GM18907 (cell line): ENCODE measurements around the gene RAD51D.
"Not testable (repeated sequence)": the region's sequence is repeated elsewhere in the genome, so short reads cannot be mapped to it uniquely, and the experiment has no call there.

Experiments
- ATAC-seq: cut with Tn5 transposase; IDR thresholded peaks from one replicate; pipeline ENCODE4 v1.9.1; 2021; ENCODE audit warnings: mild to moderate bottlenecking, moderate library complexity; ENCODE audit not compliant: unreplicated experiment

RAD51D gene

DNA sequence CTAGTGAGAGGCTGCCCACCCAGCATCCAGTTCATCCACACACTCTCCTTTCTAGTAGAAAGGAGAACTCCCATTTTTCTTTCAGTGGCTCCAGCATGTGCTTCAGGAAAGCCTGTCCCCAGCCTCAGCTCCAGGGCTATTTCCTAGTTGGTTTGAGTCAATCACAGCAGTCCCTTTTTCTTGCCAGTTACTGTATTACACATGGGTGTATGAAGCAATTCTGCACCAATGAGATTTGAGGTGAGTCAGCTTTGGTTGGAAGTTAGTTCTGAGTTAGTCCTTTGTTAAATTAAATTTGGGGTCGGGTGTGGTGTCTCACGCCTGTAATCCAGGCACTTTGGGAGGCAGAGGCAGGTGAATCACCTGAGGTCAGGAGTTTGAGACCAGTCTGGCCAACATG lies 24.8 kb downstream of the RAD51D start:
- no peak for ATAC-seq

DNA sequence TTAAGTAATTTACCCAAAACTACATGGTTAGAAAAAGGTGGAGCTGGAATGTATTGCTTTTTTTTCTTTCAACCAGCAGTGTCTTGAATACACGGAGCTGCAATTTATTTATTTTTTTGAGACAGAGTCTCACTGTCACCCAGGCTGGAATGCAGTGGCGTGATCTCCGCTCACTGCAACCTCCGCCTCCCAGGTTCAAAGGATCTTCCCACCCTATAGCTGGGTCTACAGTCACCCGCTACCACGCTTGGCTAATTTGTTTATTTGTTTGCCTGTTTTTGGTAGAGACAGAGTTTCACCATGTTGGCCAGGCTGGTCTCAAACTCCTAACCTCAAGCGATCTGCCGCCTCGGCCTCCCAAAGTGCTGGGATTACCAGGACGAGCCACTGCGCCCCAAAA lies 29.0 kb downstream of the RAD51D start:
- ATAC-seq = not testable (repeated sequence)

DNA sequence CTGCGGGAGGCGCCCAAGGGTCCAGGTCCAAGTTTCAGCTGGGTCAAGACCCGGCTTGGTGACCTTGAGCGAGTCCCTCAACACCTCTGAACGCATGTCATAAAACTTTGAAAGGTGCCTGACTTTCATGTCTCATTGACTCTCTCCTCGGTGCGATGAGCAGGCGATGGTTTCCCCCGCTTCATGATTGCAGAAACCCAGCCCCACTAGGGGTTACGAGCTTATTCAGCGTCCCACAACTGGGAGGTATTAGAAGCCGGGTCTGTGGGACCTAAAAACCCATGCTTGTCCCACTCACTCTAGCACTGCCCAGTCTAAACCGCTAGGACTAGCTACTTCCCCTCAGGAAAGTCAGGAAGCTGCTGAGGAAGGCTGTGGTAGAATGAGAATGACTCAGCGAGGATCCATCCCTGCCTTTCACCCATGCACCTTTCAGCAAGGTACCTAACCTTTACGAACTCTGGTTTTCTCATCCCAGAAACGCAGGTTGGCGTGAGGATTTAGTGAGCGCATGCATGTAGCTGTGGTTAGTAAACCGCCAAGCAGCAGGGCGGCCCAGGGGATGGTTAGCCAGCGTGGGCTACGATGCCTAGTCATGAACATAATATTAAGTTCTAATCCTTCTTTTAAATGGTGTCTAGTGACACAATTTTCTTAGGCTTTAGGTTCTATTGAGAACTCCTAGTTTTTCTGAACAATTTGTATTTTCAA lies 29.9 kb downstream of the RAD51D start:
- ATAC-seq = peak; percentile 6

- ATAC-seq = peak; percentile 69
These were observed 30.6 kb downstream of the RAD51D start for GRCh38 chr17:35088881-35089585.

DNA sequence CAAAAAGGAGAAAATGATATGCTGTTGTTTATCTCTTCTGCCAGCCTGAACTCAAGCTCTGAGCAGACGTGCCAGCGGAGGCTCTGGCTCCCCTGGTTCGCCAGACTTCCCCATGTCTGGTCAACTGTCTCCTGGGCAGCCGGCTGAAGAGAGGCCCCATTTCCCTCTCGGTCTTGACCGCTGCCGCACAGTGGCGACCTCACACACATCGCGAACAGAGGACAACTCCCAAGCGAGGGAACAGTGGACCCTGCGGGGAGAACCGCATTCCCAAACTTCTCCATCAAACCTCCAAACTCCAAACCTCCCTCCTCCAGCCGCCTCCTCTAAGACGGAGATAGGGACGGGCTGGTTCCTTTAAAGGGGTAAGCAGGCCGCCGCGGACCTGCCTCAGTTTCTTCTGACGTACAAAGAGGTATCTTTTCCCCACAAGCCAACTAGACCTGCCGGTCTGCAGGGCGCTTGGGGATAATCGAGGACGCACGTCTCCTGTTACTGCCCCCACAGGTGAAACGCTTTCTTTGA lies 31.2 kb downstream of the RAD51D start:
- peak; percentile 15 for ATAC-seq

DNA sequence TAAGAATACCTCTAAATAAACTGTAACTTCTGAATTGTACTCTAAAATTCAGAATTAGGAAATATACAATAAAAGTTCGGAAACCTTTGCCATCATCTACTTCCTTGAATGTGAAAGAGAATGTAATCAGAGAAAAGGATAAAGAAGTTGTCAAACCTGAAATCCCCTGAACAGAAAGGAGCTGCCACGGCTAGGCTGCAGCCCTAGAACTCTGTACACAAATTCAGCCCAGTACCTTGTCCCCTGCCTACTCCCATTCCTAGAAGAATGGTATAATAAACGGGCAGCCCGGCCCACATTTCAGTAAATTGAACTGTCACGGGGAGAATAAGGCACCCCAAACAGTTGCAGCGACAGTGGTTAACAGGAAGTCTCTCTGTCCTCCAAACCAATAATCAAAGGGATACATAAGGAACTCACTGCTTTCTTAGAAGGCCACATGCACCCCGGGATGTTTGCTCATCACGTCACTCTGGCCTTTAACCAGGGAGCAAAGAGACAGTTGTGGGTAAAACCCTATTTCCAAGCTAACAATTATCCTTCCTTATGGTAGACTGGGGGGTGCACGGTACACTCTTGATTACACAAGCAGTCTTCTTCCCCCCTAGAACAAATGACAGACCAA lies 31.8 kb downstream of the RAD51D start:
- peak; percentile 1 for ATAC-seq

GRCh38 chr17:35086931-35087573 lies 32.6 kb downstream of the RAD51D start:
- ATAC-seq = no peak

DNA sequence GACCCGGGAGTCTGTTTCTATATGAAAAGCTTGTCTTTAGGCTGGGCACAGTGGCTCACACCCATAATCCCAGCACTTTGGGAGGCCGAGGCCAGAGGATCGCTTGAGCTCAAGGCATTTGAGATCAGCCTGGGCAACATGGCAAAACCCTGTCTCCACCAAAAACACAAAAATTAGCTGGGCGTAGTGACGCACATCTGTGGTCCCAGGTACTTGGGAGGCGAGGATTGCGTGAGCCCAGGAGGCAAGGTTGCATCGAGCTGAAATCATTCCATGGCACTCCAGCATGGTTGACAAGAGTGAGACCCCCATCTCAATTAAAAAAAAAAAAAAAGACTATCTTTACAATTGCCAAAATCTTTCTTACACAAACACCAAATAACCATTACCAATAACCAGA lies 33.5 kb downstream of the RAD51D start:
- no peak for ATAC-seq

DNA sequence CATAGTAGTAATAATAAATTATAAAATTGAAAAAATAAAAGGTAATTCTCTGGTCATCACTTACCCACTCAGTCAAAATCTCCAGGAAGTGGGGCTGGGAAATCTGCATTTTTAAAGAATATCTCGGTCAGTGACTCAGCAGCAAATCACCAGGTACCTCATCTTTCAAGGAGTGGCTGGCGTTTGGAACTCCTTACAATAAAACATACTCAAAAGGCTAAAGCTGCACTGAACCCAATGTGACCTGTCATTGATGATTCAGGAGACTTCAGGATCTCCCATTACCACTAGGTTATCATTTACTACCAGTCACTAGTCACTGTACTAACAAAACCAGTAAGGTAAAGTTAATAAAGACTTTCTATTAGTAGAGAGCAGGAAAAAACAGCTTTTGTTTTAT lies 34.7 kb downstream of the RAD51D start:
- ATAC-seq = no peak

GRCh38 chr17:35083071-35083470 lies 36.6 kb downstream of the RAD51D start:
- no peak for ATAC-seq

- no peak for ATAC-seq
These were observed 37.5 kb downstream of the RAD51D start for GRCh38 chr17:35082073-35082657.

GRCh38 chr17:35081638-35082037 lies 38.0 kb downstream of the RAD51D start:
- no peak for ATAC-seq

DNA sequence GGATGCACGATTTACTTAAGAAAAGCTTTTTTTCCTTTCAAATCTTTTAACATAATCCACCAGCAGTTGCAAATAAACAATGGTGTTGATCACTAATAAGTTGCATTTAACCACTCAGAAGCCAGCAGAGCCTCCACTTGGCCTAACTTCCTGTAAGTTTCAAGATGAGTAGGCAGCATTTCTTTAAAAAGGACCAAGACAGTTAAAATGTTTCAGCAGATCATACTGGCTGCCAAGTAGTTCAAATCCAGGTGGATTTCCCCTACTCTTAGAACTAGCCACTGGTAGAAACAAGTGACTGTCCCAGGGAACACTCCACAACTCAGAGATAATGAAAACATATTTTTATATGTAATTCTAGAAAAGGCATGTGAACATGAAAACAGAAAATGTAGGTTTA lies 39.1 kb downstream of the RAD51D start:
- peak; percentile 50 for ATAC-seq

- ATAC-seq = no peak
These were observed 39.9 kb downstream of the RAD51D start for GRCh38 chr17:35079547-35080423.

DNA sequence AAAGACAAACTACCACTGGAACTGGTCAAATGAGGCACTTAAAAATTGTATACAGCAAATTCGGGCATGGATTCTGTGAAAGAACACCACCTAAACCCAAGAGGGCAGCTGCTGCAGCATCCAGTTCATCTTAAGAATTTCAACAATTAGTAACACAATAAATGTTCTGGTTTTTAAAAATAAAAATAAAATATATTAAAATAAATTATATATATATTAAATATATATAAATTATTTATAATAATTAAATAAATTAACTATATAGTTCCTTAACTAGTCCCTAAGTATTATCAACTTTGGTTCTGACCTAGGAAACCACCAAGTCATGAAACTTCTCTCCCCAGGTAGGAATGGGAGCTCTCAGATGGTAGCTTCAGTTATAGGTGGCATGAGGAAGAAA lies 42.8 kb downstream of the RAD51D start:
- no peak for ATAC-seq

GRCh38 chr17:35074711-35075707 lies 44.7 kb downstream of the RAD51D start:
- ATAC-seq = no peak

GRCh38 chr17:35073991-35074627 lies 45.6 kb downstream of the RAD51D start:
- ATAC-seq = no peak

- no peak for ATAC-seq
These were observed 46.4 kb downstream of the RAD51D start for GRCh38 chr17:35073183-35073790.
